HG03469 (cell line): ENCODE data around the gene CFAP97.
"Not testable (repeated sequence)": the region's sequence is repeated elsewhere in the genome, so short reads cannot be mapped to it uniquely, and the experiment has no call there.

ENCODE experiments used
- ATAC-seq: cut with Tn5 transposase; IDR thresholded peaks from one replicate; pipeline ENCODE4 v1.9.1; 2021; ENCODE audit warnings: mild to moderate bottlenecking, moderate library complexity, moderate number of reproducible peaks; ENCODE audit not compliant: unreplicated experiment

The CFAP97 gene

GRCh38 chr4:185224597-185224996 lies 20.8 kb upstream of the CFAP97 start:
- no peak for ATAC-seq

- no peak for ATAC-seq
Observed at GRCh38 chr4:185222598-185222997, 18.8 kb upstream of the CFAP97 start.

- no peak for ATAC-seq
Observed at GRCh38 chr4:185221912-185222311, 18.1 kb upstream of the CFAP97 start.

- no peak for ATAC-seq
Observed at GRCh38 chr4:185221491-185221890, 17.7 kb upstream of the CFAP97 start.

GRCh38 chr4:185219551-185220344 lies 15.9 kb upstream of the CFAP97 start:
- ATAC-seq, result peak; percentile 75

- no peak for ATAC-seq
Observed at GRCh38 chr4:185218312-185218711, 14.5 kb upstream of the CFAP97 start.

GRCh38 chr4:185217408-185217975 lies 13.7 kb upstream of the CFAP97 start:
- ATAC-seq, result no peak

- ATAC-seq, result no peak
Observed at GRCh38 chr4:185215261-185215660, 11.5 kb upstream of the CFAP97 start.

GRCh38 chr4:185213877-185214276 lies 10.1 kb upstream of the CFAP97 start:
- ATAC-seq, result peak; percentile 40

GRCh38 chr4:185212581-185212980 lies 8.8 kb upstream of the CFAP97 start:
- no peak for ATAC-seq

- ATAC-seq, result no peak
Observed at GRCh38 chr4:185211641-185212040, 7.8 kb upstream of the CFAP97 start.

GRCh38 chr4:185211035-185211434 lies 7.2 kb upstream of the CFAP97 start:
- ATAC-seq, result no peak

- ATAC-seq, result peak; percentile 6
Observed at GRCh38 chr4:185210102-185210981, 6.5 kb upstream of the CFAP97 start.

GRCh38 chr4:185209852-185210101 lies 6.0 kb upstream of the CFAP97 start:
- peak; percentile 3 for ATAC-seq

GRCh38 chr4:185209031-185209851 lies 5.4 kb upstream of the CFAP97 start, which contains the start of gene SNX25:
SNX25 (plus strand) TSS chr4:185209598; CDS start chr4:185209827, 229 bp downstream.
- peak; percentile 51 for ATAC-seq

GRCh38 chr4:185207466-185207865 lies 3.7 kb upstream of the CFAP97 start:
- no peak for ATAC-seq

- ATAC-seq, result no peak
Observed at GRCh38 chr4:185205697-185206342, 2.0 kb upstream of the CFAP97 start.

- ATAC-seq, result not testable (repeated sequence)
Observed at GRCh38 chr4:185205073-185205472, 1.3 kb upstream of the CFAP97 start.

GRCh38 chr4:185204238-185204910 lies 574 bp upstream of the CFAP97 start:
- no peak for ATAC-seq

- peak; percentile 1 for ATAC-seq
Observed at GRCh38 chr4:185202984-185203485, 765 bp downstream of the CFAP97 start.
